ENCODE data around the gene PPP2R2B. TPM values are rescaled to one million over a fixed set of nuclear protein-coding genes. Genes with fewer than 3 reads are reported as not detected.

The PPP2R2B gene
- total RNA-seq, result 32.9 TPM

DNA sequence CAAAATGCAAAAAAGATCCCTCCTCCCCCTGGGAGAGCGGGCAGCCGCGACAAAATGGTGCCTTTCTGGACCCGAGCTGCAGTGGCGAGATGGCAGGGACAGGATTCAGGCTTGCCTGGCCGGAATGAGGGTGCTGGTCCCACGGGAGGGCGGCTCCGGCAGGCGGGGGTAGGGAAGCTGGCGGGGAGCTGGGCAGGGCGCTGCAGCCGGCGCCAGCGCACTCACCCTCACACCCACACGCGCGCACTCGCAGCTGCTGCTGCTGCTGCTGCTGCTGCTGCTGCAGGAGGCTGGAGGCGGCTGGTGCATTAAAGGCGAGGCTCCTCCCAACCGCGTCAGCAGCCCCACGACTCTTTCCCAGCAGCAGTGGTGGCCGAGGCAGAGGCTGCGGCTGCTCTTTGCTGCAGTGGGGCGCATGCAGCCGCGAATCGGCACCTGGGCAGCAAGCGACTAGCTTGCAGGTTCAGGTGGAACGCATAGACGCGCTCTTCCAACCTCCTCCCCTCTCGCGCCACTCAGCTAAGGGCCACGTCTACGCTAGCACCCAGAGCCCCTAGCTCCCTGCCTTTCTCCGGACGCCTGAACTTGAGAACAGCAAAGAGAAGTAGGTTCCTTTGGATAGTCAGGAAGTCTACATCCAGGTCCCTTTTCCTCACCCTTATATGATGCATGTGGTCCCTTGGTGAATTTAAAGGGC lies at the start of gene PPP2R2B:
Gene PPP2R2B (minus strand): TSS at position 282 of the 697 bp plus-strand sequence.

Measured in camera-type eye (tissue), 1 donor.